CD4-positive, alpha-beta T cell treated with Interleukin-2 at 100 ng/mL for 4 hours (primary cell): ENCODE data around the gene THRB.

Experiments used
- DNase-seq: peaks from one replicate; pipeline ENCODE4 v3.0.0-alpha.2; 2020; ENCODE audit warnings: low spot score

The THRB gene

GRCh38 chr3:24351779-24352469, 142.7 kb downstream of the THRB start:
- DNase-seq, result no peak

- no peak for DNase-seq
Observed at GRCh38 chr3:24349367-24350019, 145.2 kb downstream of the THRB start.

- no peak for DNase-seq
Observed at GRCh38 chr3:24348348-24348747, 146.3 kb downstream of the THRB start.

- no peak for DNase-seq
Observed at GRCh38 chr3:24344784-24345439, 149.7 kb downstream of the THRB start.

- no peak for DNase-seq
Observed at GRCh38 chr3:24343084-24343783, 151.4 kb downstream of the THRB start.

DNA sequence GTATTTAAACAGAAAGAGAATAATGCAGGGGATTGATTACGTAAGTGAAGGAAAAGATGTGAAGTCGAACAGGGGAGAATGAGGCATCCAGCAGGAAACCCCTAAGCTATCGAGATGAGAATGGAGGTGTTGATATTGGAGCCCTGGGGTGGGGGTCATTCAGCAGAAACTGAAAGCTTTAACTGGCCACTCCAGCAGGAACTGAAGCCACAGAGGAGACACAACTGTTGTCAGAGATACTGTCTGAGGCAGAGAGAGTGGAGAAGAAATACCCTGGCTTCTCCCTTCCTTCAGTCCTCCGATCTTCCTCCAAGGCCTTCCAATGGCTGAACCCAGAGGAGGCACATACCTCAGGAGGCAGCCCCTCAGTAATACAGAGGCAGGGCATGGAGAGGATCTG, 152.4 kb downstream of the THRB start:
- DNase-seq, result no peak

GRCh38 chr3:24341668-24342067, 153.0 kb downstream of the THRB start:
- DNase-seq, result no peak

DNA sequence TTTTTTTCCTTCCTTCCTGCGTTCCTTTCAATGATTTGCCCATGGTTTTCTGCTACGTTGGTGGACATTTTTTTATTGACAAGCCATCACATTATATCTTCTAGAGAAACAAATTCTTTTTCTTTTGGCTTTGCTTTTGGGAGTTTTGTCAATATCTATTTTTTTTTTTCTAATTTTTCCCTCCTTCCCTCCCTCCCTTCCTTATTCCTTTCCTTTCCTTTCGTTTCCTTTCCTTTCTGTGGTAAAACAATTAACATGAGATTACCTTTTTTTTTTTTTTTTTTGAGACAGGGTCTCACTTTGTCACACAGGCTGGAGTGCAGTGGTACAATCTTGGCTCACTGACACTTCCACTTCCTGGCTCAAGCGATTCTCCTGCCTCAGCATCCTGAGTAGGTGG, 153.7 kb downstream of the THRB start:
- DNase-seq, result no peak

GRCh38 chr3:24340161-24340560, 154.5 kb downstream of the THRB start:
- DNase-seq, result no peak

DNA sequence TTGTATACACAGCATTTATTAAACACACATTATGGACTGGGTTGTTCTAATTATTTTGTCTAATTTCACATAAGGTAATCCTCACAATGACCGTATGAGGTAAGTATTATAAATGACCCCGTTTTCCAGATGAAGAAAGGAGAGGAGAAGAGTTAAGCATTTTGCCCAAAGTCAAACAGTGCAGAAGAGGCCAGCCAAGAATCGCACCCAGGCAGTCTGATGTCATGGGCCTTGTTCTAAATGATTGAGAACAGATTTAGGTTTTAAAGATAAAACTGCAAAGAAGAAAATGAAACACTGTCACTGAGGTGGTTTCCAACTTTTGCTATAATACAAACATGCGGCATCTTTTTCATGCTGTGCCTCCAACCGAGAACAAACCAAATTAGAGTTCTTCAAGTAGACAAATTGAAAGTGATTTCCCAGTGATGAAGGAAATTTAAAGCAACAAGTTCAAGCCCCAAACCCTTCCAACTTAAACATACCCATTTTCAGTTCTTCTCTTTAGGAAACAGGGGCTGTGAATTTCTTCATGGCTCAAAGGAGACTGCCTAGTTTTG, 155.3 kb downstream of the THRB start:
- DNase-seq, result no peak

DNA sequence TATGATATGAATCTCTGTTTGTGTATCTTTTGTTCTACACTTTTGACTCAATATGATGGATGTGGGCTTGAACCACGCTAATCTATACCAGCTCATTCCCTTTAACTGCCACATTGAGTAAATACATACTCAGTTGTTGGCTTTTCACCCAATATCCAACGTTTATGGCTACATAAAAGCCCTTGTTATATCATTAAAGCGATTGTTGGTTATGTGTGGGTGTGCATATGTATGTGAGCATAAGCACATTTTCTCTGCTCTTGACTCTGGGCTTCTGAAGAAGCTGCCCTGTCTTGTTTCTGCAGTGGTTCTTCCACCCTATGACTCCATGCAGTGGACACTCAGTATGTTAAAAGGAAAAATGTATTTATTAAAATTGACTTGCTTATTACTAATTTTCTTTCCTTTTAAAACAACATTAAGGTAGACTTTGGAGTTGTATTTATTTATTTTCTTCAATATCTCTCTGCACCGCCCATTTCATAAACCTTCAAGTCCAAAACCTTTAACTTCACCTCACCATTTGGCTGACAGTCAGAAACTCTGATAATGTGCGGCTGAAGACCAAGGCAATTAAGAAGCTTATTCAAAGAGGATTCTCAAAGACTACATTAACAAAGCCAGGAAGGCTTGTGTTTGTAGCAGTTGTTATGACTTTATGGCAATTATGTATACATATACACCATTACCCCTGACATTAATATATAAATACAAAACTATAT, 156.1 kb downstream of the THRB start:
- DNase-seq, result no peak

GRCh38 chr3:24336101-24336500, 158.5 kb downstream of the THRB start:
- DNase-seq, result no peak

DNA sequence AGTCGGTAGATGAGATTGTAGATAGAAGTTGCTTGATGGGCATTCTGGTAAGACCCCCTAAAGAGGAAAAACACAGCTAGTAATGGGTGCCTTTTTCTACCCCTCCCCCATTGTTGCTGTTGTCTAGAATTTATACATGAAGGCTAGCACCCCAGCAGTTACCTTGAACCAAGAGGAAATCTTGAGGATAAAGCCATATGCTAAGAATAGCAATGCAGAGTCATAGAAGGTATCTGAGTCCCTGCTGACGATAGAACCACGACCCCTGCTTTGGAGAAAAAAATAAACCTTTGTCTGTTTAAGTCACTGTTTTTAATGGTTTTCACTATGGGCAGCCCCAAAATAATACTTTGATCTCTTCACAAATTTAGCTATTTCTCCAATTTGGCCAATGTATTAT, 162.6 kb downstream of the THRB start:
- no peak for DNase-seq

GRCh38 chr3:24323272-24323671, 171.4 kb downstream of the THRB start:
- DNase-seq, result no peak

GRCh38 chr3:24320601-24321000, 174.0 kb downstream of the THRB start:
- no peak for DNase-seq

DNA sequence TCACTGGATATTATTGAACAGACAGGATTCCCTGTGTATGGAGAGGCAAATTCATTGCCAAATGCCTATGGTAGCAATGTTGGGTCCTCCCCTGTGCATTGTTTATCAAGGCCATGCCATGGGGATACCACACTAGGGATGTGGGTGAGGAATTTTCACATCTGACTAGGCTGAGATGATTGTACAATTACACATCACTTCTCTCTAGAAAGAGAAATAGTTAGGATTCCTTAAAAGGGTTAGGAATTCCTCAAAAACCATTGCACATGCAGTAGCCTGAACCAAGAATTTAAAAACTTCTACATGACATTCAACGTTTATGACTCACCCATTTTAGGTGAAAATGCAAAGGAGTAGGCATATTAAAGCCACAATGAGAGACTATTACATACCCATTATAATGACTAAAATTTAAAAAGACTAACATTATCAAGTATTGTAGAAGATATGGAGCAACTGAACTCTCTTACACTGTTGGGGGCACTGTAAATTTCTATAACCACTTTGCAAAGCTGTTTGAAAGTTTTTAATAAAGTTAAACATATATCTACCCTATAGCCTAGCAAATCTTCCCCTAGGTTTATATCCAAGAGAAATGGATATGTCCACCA, 175.9 kb downstream of the THRB start:
- no peak for DNase-seq

GRCh38 chr3:24316887-24317383, 177.7 kb downstream of the THRB start:
- no peak for DNase-seq

DNA sequence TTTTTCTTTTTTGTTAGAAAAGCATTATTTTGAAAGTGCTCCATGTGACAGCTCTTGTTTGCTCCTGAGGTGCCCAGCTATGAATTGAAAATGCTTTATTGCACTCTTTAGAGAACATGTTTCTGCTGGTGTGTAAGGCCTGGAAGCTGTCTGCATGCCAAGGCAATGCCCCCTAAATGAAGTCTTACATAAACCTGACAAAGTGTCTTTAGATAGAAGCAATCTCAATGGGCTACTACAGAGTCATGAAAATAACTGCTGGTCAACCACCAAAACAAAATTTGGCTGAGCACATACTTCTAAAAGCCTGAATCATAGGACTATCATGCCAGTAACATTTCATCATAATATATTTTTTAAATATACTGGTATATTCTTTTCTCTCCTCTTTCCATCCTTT, 178.7 kb downstream of the THRB start:
- no peak for DNase-seq

DNA sequence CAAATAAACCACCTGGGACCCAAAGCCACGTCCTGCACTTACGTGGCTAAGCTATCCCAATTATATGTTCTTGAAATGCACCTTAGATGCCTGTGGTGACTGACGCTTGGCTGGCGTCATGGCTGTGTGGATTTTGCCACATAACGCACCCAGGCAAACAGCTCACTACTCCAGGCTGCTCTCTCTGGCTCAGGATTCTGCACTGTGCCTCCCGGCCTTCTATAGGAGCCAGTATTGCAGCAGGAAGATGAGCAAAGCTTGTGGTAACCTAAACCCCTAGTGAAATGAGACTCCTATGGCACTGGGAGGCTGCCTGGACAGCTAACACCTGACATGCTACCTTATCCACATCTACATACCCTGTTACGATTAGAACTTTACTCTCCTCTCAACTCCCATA, 179.3 kb downstream of the THRB start:
- DNase-seq, result no peak

GRCh38 chr3:24311881-24312280, 182.8 kb downstream of the THRB start:
- DNase-seq, result no peak

- DNase-seq, result no peak
Observed at GRCh38 chr3:24310887-24311286, 183.8 kb downstream of the THRB start.
